Right ventricle myocardium inferior (tissue), 1 donor: ENCODE measurements around the gene SLC14A1. TPM values are rescaled to one million over a fixed set of nuclear protein-coding genes. Genes with fewer than 3 reads are reported as not detected.

ENCODE experiments used
- ATAC-seq: fragments of 200-7000 bp; cut with Tn5 transposase; one replicate; pipeline ENCODE4 v1.9.1; 2020; ENCODE audit warnings: mild to moderate bottlenecking, moderate library complexity
- DNase-seq: peaks from one replicate; pipeline ENCODE4 v3.0.0; 2021; ENCODE audit errors: missing footprints
- intact Hi-C: fragments of 100-400 bp; cut with DNase I; formaldehyde crosslinking; loops from one replicate; pipeline ENCODE4 v1.11.0; 2022
- total RNA-seq: library from RNA; stranded (reverse); fragmentation: NEBNext Ultra II Directional; extraction: Animal tissue kit (Norgen Biotek cat#: 25700); gene quantifications from one replicate; pipeline ENCODE4 v1.2.1, GENCODE V29; 2021
- donor health status: DM: no; HTN: yes; CAD: no; lungs with severe emphysema.

The SLC14A1 gene
- total RNA-seq, 1 donor from 2014 or later = 24.9 TPM

DNA sequence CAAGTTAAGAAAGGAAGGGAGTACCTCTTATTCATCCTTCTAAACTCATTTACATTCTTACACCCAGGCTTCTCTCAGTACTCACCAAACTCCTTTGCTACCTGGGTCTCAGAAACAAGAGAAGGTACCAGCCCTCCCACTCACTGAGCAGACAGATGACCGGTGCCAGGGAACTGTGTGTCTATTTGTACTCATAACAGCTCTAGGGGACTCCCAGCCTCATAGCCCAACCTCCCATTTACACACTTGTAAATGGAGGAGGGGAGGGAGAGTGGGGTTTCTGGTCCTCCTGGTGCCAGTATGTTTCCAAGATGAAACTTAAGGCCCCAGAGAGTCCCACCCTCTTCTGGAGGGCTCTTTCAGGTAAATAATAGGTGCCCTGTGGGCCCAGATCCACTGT lies 58.7 kb downstream of the SLC14A1 start:
- intact Hi-C loops = no loop called here
- DNase-seq (no peak), ATAC-seq (no peak)

DNA sequence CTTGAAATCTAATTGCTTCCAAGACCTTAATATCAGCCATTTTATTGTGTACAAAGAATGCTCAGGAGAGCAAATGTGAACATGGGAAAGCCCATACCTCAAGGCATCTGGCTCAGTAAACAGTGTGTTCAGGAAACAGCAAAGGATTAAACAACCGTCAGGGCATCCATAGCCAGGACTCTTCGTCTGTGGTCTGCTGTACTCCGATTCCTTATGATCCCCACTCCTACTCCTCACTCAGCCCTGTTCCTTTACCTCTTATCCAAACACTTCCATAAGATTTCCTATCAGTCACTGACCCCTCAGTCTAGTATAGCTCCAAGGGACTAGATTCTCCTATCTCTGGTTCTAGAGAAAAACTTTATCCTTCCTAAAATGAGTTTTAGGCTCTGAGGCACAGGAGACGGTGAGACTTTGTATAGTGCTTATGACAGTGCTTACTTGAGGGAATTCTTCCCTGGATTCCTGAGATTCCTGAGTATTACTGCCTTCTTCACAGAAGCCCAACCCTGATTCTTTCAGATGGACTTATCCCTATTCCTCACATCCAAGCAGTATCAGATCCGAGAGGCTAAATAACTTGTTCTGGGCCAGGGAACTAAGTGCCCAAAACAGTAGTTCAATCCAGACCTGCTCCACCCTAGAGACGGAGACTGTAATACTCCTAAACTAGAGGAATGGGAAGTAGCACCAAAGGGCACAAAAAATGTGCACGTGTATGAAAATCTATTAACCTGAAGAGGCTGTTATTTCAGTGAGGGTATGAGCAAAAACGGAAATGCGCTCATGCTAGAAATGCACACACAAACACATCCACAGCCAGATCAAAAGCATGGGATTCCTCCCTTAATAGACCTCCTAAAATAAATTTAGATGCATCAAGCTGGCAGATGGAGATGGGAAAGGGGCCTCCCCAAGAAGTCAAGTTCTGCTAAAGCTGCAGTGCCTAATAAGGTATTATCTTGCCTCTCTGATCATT lies 59.4 kb downstream of the SLC14A1 start:
- intact Hi-C loops = no loop called here
- DNase-seq (no peak), ATAC-seq (no peak)

DNA sequence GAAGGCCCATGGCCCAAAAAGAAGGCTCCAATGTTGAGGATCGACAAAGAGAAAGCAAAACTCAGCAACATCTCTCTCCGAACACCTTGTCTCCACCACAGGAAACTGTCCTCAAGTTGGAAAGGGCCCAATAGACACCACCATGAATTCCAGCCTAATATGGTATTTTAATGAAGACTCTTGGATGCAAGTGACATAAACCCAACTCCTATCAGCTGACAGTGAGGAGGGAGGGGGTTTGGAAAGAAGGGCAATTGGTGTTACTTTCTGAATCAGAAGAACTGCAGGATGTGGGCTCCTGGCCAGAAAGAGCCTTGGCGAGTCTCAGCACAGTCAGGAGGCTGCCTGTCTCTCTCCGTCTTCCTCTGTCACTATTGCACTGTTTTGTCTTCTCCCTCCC lies 61.2 kb downstream of the SLC14A1 start:
- DNase-seq (no peak), ATAC-seq (no peak)
- intact Hi-C loops = no loop called here

DNA sequence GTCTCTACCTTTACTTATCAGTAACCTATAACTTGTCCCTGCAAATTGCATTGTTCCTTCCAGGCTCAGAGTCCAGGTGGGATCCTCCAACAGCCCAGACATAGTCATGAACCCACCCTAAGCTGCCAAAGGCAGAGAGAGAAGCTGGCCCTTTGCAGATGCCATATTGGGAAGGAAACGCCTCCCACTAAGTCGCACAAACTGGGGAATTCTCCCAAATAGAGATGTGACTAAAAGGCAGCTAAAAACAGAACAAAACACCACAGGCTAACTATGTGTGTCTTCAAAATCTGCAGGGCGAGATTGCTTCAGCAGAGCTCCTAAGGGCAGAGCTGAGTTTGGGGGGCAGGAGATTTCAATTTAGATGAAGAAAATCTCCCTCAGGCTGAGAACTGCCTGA lies 63.0 kb downstream of the SLC14A1 start:
- intact Hi-C loops = no loop called here
- no peak for ATAC-seq

DNA sequence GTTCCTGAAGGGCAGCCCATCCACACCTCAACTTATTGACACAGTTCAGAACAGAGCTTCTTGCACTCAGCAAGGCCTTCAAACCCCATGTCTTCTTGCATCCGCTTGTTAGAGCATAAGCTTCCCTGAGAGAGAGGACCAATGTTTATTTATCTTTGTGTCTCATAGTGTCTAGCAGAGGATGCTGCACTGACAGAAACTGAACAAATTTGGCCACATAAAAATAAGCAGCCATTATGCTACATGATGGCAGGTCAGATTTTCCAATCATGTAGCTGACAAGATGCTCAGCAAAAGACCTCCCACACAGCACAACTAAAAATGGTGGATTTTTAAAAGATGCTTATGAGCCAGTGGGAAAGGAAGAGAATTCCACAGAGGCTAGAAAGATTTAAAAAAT lies 63.4 kb downstream of the SLC14A1 start:
- ATAC-seq (no peak), DNase-seq (no peak)
- intact Hi-C loops = no loop called here

More for the DNA sequence above, 63.0 kb downstream of the SLC14A1 start:
- DNase-seq = no peak

DNA sequence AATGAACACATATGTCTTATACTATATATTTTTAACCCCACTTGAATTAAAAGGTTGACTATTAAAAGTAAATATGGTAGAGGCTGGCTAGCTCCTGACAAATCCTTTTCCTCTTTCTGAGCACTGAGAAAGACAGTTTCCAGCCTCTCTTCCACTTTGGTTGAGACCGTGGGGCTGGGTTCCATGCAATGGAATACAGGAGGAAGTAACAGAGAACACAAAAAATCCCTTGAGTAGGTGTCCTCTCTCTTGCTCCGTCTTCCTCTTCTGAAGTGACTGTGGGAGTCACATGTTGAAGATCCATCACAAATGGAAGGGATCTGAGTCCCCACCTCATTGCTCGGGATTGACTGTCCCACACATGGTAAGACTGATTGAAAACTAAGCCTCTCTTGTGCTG lies 64.9 kb downstream of the SLC14A1 start:
- intact Hi-C loops = no loop called here
- DNase-seq = no peak
- ATAC-seq = no peak

DNA sequence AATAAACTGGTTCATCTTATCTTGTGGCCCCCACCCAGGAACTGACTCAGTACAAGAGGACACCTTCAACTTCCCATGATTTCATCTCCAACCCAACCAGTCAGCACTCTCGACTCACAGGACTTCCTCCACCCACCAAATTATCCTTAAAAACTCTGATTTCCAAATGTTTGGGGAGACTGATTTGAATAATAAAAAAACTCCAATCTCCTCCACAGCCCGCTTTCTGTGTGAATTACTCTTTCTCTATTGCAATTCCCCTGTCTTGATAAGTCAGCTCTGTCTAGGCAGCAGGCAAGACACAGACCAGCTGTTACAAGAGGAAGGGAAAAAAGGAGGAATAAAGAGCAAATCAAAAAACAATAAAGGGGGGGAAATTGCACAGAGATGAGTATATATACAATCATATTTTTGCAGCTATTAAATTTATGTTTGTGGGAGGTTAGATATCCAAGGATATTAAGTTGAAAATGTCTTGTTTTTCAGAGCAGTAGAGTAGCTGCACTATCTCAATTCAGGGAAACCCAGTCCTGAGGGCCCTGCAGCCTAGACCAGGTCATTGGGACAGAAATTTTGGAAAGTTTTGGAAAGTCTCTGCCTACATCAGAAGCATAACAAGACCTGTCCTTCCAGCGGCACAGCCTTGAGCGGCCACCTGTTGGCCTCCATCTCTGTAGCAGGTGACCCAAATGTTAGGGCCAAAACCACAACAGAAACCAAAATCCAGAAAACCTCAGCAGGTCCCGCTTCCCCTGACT lies 68.7 kb downstream of the SLC14A1 start:
- DNase-seq = no peak
- intact Hi-C loops = no loop called here
- no peak for ATAC-seq

DNA sequence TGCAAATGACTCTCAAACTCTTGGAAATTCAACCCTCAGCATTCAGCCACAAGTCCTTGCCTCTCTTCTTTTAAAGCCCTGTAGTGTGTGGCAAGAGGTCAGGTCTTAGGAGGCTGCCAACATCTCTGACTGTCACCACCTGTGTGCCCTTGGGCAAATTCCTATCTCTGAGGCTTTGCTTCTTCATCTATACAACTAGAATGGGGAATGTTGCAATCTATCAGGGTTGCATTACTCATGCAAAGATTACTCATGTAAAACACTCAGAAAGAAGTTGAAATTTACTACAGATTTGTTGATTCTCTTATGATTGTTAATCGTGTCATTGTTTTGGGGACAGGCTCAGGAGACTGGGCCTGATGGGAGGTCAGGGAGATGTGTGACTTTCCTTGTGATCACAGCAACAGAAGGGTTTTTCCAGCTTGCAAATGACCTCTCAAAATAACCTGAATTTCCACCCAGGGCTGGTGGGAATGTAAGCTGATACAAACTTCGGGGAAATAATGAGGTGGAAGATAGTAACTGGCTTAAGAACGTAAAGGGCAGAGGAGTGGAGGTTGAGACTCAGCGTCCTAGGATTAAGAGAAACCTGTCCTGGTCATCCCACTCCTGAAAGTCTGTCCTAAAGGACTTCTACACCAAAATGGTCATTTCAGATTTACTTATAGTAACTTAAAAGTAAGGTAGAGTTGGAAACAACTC lies 69.4 kb downstream of the SLC14A1 start:
- DNase-seq (no peak), ATAC-seq (no peak)
- intact Hi-C loops = no loop called here

DNA sequence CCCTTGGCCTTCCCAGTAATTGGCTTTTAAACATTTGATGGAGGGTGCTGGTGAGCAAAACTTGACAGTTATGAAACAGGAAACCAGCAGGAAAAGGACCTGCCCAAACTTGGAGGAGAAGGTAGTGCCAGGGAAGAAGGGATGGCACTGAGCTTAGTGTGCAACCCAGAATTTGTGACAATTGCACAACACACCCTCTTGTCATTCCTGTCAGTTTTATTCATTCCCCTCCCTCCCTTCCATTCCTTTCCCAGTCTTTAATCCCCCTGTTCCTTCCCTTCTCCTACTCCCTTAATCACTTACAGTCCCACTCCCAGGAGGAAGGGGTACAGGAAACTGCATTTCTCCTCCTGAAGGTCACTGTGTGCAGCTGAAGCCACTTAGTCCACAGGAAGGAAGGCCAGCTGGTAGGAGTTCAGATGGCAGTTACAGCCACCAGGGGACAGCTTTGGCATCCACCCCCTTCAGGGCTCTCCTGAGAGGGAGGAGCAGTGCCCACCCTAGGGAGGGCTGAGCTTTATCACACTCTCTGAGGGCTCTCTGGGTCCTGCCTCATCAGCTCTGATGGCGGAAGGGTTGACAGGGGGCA lies 77.5 kb downstream of the SLC14A1 start:
- intact Hi-C loops = no loop called here
- ATAC-seq (no peak), DNase-seq (no peak)

Other genes starting within 250 kb of the SLC14A1 start
- not detected for gene SLC14A2, start 108.7 kb upstream of the SLC14A1 start, total RNA-seq
- gene SIGLEC15, start 101.5 kb downstream of the SLC14A1 start, total RNA-seq = not detected
- 18.2 TPM for gene EPG5, start 243.1 kb downstream of the SLC14A1 start, total RNA-seq